ENCODE data around the gene CCNG1.
"Not testable (repeated sequence)": the region's sequence is repeated elsewhere in the genome, so short reads cannot be mapped to it uniquely, and the experiment has no call there.

CCNG1 gene

GRCh38 chr5:163437309-163438182, at the start of gene CCNG1:
Gene CCNG1 (plus strand): TSS chr5:163437595. CDS start chr5:163439257, 1,662 bp downstream.
- DNase-seq (ENCODE audit: low spot score): peak; percentile 97

- DNase-seq (ENCODE audit: low spot score): no peak
These were observed 41.6 kb upstream of the CCNG1 start for GRCh38 chr5:163395792-163396191.

GRCh38 chr5:163396818-163397340, 40.5 kb upstream of the CCNG1 start:
- DNase-seq (ENCODE audit: low spot score): not testable (repeated sequence)

DNA sequence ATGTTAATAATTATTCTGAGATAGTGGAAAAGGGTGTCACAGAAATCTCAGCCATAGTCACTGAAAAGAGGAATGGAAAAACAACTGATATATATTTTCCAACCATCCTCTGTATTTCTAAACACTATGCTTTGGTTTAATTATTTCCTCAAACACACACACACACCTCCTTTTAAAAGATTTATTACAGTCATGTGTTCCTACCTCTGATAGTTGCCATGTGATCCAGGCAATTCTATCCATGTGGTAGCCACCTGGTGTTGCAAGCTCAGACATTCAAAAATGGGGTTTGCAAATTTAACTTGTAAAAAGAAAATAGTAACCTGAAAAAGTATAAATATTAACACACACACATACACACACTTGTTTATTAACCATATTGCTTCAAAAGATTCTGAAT, 40.0 kb upstream of the CCNG1 start:
- no peak for DNase-seq (ENCODE audit: low spot score)

GRCh38 chr5:163399923-163400322, 37.5 kb upstream of the CCNG1 start:
- DNase-seq (ENCODE audit: low spot score): no peak

DNA sequence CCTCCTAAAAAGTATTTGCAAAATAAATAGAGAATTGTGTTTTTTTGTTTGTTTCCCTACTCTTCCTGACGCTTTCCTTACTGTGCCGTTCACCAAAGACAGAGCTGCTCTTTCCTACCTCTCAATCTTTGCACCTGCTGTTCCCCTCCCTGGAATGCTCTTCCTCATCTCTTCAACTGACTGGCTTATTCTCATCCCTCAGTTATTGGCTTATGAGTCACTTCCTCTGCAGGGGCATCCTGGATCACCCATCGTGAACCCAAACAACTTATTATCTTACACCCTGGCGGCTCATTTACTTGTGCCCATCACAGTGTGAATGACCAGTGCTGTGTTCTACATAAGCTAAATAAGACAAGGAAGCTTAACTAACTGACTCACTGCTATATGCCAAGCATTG, 36.1 kb upstream of the CCNG1 start:
- DNase-seq (ENCODE audit: low spot score): no peak

DNA sequence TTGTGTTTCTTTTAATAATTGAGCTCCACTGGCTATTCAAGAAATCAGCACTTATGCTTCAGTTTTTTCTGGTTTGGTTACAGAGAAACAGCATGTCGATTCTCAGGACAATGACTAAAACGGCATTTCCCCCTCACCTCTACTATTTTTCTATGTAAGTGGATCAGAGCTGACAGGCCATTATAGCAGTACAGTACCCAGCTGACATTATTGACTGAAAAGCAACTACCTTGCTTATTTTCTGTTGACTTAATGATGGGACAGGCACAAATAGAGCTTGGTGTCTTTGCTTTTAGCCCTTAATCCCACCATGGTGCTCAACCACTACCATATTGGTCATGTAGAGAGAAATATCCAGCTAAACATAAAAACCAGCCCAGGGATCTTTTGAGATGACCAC, 35.4 kb upstream of the CCNG1 start:
- no peak for DNase-seq (ENCODE audit: low spot score)

DNA sequence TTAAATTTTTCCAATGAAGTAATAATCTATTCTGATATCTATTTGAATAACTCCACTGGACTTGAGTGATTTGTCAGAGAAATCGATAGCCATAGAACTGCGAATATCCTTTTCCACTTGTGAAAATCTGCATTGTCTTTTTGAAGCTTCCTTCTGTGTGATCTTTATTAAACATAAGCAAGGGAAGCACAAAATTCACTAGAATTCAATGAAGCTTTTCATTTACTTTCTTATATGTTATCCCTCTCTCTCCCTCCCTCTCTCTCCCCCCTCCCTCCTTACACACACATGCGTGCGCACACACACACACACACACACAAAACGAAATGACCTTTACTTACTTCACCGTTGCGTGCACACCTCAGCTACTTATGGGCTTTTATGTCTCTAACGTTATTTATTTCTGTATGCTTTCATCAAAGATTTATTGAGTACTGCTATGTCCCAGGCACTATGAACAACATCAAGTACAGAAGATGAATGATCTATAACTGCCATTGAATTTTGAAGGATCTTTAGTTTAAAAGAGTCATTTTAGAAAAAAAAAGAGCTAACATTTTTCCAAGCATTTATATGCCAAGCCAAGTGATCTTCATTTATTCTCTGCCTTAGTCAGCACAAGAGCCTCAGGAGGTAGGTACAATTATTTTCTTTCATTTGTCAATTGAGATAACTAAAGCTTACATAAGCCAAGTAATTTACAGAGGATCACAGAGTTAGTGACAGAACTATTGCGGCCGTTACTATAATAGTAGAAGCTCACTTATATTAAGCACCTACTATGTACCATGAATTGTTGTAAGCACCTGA, 32.8 kb upstream of the CCNG1 start:
- no peak for DNase-seq (ENCODE audit: low spot score)

DNA sequence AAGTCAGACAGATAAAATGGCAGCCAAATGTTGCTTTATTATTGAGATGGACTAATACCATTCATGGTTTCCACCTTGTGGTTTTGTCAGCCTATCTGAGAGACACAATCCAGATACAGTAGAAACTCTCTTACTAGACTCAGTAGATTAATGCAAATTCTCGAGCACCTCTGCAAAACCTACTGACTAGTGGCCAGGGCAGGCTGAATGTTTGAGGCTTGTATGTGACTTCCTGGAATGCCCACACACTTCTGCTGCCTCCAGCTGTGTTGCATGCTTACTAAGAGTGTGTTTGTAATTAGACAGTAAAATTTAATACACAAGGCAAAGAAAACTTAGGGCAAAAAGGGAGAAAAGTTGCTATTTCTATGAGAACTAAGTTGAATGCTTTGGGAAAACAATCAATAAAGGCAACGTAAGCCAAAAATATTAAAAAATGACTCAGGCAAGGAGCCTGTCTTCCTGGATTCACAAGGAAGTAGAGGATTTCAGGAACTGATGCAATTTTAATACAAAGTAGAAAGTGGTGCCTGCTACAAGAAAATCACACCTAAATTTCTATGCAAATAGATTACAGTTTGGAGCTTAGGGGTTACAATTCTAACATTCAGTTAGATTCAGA, 30.2 kb upstream of the CCNG1 start:
- DNase-seq (ENCODE audit: low spot score): no peak

DNA sequence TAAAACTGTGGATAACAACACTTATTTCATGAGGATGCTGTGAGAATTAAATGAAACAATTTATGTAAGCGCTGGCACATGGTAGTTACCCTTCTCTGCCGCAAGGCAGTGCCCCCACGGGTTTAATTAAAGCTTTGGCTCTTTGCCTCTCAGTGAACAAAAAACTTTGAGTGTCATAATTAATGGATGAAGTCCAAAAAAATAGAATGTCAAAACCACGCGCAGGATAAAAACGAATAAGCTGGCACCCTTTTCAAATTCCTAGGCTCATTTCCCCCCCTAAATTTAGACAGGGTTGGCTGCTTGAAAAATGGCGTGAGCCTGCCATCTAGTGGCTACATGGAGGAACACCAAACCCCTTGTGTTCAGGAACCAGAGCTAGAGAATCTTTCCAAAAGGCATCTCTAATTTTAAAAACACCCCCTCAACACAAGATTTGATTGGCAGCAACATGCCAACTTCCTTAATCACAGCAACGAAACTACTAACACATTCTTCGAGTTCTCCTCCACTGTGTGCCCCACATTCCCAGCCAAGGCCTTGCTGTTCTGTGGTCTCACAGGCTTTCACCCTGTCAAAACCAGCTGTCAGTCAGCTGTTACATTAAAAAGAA, 29.0 kb upstream of the CCNG1 start:
- peak; percentile 60 for DNase-seq (ENCODE audit: low spot score)

DNA sequence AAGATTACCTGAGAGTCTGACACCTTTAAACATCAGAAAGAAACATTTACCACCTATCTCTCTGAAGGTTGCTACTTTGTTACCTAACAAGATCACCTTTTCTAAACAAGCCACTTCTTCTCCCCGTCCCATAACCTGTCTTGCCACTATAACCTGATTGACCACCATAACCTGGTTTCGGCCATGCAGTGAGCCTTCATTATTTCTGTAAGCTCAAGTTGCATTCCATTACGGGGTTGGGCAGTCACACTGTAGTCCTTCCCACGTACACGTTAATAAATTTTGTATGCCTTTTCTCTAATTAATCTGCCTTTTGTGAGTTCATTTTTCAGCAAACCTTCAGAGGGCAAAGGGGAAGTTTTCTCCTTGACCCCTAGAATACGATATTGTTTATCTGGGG, 28.0 kb upstream of the CCNG1 start:
- DNase-seq (ENCODE audit: low spot score): no peak

GRCh38 chr5:163410505-163410904, 26.9 kb upstream of the CCNG1 start:
- no peak for DNase-seq (ENCODE audit: low spot score)

- DNase-seq (ENCODE audit: low spot score): not testable (repeated sequence)
These were observed 21.7 kb upstream of the CCNG1 start for GRCh38 chr5:163415673-163416072.

DNA sequence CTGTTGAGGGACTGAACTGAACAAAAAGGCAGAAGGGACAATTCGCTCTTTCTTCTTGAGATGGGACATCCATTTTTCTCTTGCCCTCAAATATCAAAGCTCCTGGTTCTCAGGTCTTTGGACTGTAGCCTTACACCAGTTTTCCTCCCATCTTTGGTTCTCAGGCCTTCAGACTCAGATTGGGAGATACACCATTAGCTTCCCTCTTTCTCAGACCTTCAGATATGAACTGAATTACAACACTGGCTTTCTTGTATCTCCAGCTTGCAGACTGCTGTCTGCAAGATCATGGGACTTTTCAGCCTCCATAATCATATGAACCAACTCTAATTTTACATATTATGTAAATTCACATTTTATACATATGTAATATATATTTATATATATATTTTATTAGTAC, 12.6 kb upstream of the CCNG1 start:
- no peak for DNase-seq (ENCODE audit: low spot score)

- DNase-seq (ENCODE audit: low spot score): not testable (repeated sequence)
These were observed 11.3 kb upstream of the CCNG1 start for GRCh38 chr5:163426128-163426527.

- no peak for DNase-seq (ENCODE audit: low spot score)
These were observed 4.9 kb upstream of the CCNG1 start for GRCh38 chr5:163432544-163432943.

- DNase-seq (ENCODE audit: low spot score): no peak
These were observed 4.1 kb upstream of the CCNG1 start for GRCh38 chr5:163433271-163433670.

DNA sequence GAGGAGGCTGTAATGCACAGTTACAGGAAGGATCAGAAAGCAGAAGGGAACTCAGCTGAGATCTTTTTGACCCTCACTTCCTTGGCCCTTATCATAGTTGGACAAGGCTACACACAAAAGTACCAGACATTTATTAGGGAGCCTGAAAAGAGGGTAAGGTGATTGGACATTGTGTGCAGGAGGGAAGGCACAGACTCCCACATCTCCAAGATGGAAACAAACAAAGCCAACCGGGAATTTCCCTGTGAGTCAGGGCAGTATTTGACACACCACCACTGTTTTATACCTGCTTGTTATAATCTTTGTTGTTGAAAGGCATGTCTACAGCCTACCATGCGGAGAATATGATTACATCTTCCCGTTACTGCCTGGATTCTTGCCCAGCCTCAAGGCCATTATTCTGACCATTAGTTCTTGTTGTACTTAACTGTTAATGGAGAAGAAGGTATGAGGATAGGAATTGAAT, 3.0 kb upstream of the CCNG1 start:
- DNase-seq (ENCODE audit: low spot score): no peak

GRCh38 chr5:163436515-163436914, 880 bp upstream of the CCNG1 start:
- DNase-seq (ENCODE audit: low spot score): no peak

DNA sequence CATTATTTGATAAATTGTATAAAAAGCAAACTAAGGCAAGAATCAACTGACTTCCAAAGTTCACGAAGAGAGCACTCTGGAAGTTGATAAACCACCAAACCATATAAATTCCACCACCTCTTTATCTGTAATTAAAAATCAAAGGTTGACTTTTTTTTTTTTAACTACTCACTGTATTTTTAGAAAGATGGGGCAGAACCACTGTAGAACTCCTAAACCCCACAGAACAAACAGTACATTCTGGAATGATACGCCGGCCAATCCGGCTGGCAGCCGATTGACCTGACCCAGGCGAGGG, 435 bp upstream of the CCNG1 start:
- no peak for DNase-seq (ENCODE audit: low spot score)

GRCh38 chr5:163439092-163439425, 1.7 kb downstream of the CCNG1 start:
- DNase-seq (ENCODE audit: low spot score): no peak

GRCh38 chr5:163440954-163441353, 3.6 kb downstream of the CCNG1 start:
- no peak for DNase-seq (ENCODE audit: low spot score)
